Fibroblast of mammary gland (primary cell): ENCODE data around the gene HBB.

Experiments used
- DNase-seq: peaks from one replicate; pipeline ENCODE4 v3.0.0-alpha.2; 2010; ENCODE audit warnings: low read depth
- H3K4me3 ChIP-seq: 2 replicates; pipeline ENCODE4 v1.5.1; 2011; ENCODE audit warnings: low read depth, mild to moderate bottlenecking, low read length, moderate library complexity; ENCODE audit not compliant: control insufficient read depth
- TF ChIP-seq, protein P1 (sequence below): conservative IDR thresholded peaks from 2 replicates; pipeline ENCODE4 v1.5.1; 2011; ENCODE audit warnings: low read depth, low read length, inconsistent platforms; ENCODE audit not compliant: control insufficient read depth, insufficient read depth

Gene HBB

DNA sequence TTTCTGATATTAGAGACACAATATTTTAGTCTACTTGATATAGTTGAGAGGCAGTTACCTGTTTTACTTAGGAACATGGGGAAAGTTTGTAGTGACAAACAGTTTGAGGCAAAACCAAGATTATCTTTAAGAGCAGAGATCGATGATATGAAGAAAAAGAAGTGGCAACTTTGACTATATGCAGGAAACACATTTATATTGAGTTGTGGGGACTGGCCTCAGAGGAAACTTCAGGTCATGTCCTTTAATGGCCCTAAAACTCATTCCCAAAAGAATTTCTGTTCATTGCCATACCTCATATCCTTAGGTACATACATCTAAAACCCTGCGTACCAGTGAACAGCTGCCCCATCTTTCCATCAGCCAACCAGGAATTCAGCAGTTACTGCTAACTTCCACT, 18.3 kb upstream of the HBB start:
- no peak overlapping the region for H3K4me3 ChIP-seq
- no peak for DNase-seq

DNA sequence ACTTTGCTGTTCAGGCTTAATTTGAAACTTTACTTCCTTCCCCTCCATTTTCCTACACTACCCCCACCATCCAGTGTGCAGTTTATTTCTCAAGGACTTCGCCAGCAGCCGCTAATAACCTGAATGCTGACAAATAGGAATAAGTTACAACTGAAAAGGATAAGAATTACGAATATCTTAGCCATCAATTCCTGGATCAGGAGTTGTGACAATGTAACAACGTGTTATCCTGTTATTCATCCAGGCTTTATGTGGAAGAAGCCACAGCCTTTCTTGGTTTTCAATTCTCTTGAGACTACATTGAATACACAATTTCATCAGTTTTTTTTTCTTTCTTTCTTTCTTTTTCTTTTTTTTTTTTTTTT, 16.9 kb upstream of the HBB start:
- DNase-seq, result no peak
- no peak overlapping the region for H3K4me3 ChIP-seq
- TF ChIP-seq, protein P1, sequence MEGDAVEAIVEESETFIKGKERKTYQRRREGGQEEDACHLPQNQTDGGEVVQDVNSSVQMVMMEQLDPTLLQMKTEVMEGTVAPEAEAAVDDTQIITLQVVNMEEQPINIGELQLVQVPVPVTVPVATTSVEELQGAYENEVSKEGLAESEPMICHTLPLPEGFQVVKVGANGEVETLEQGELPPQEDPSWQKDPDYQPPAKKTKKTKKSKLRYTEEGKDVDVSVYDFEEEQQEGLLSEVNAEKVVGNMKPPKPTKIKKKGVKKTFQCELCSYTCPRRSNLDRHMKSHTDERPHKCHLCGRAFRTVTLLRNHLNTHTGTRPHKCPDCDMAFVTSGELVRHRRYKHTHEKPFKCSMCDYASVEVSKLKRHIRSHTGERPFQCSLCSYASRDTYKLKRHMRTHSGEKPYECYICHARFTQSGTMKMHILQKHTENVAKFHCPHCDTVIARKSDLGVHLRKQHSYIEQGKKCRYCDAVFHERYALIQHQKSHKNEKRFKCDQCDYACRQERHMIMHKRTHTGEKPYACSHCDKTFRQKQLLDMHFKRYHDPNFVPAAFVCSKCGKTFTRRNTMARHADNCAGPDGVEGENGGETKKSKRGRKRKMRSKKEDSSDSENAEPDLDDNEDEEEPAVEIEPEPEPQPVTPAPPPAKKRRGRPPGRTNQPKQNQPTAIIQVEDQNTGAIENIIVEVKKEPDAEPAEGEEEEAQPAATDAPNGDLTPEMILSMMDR, result no peak

More for the DNA sequence above, 18.3 kb upstream of the HBB start:
- TF ChIP-seq, protein P1, result no peak

DNA sequence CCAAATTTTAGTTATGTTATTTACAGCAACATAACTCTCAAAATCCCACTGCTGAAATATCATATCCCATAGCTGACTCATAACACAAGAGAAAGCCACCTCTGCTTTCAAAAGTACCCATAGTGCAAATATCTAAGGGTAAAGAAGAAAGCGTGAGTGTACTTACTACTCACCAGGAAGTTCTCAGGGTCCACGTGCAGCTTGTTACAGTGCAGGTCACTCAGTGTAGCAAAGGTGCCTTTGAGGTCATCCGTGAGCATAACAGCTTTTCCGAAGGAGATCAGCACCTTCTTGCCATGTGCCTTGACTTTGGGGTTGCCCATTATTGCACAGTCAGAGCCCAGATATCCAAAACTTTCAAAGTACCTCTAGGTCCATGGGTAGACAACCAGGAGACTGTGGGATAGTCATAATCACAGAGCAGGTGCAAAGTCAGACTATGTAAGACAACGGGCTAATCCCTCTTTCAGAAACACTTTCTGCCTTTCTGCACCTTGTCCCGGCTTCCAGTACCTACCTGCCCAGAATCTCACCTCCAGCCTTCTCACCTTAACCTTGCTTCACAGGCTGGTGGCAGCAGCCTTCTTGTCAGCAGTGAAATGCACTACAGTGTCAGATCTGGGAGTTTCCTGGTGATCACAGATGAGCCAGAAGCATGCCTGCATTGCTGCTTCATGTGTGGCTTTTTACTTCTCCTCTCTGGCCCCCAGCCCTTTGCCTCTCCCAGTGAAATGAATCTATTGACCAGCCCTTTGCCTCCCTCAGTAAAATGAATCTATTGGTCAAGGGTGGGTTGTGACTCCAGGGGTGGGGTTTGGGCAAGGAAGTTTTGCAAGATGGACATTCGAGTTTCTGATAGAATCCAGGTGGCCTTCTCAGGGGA, 16.3 kb upstream of the HBB start:
- TF ChIP-seq, protein P1, result no peak
- no peak overlapping the region for H3K4me3 ChIP-seq
- peak; percentile 4 for DNase-seq

DNA sequence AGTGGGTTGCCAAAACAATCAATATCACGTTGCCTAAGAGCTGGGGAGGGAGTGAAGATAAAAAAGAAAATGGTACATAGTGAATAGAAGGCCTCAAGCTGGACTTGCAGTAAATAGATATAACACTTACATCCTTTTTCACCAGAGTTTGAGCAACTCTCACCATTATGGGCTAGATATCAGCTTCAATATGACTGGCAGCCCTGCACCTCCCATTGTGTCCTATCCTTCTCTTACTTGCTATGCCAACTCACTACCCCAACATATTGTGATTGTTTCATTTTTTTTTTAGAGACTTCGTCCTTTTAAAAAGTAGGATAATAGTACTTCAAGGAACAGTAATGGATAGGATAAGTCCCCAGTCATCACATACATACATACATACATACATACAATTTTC, 15.3 kb upstream of the HBB start:
- TF ChIP-seq, protein P1, result no peak
- H3K4me3 ChIP-seq, result no peak overlapping the region
- DNase-seq, result no peak

DNA sequence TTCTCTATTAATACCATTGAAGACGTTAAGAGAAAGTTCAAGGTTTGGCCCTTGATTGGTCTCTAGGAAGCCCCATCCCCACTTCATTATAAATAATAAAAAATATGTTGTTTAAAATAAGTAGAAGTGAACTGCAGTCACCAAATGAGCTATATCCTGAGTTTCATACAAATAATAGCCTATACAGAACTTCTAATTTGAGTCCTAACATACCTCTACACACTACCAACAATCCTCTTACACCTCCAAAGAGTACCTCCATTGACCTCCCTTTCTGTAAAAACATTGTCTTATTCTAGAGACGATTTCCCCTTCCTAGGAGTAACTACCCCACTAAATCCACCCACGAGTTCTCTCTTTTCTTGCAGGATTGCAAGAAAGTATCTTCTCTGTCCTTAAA, 14.6 kb upstream of the HBB start:
- DNase-seq, result no peak
- H3K4me3 ChIP-seq, result no peak overlapping the region

DNA sequence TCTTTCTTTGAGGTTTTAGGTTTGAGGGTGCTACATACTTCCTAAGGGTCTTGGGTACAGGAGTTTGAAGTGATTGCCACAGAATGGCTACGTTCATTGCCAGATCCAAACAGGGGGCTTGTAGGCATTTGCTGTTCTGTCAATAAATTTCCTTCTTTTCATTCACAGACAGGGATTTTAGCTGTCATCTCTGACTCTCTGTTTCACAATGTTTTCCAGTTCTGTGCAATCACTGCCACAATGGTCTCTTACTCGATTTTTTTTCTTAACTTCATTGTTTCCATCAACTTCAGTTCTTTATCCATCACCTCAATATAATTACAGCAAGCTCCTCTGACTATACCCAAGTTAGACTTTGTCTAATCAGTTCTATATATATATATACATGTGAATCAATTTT, 13.6 kb upstream of the HBB start:
- no peak overlapping the region for H3K4me3 ChIP-seq
- TF ChIP-seq, protein P1, result no peak

More for the DNA sequence above, 14.6 kb upstream of the HBB start:
- TF ChIP-seq, protein P1, result no peak

More for the DNA sequence above, 13.6 kb upstream of the HBB start:
- DNase-seq, result no peak
